LHCN-M2 (cell line): ENCODE measurements around the gene CUTC. TPM values are rescaled to one million over a fixed set of nuclear protein-coding genes. Genes with fewer than 3 reads are reported as not detected.
"Not testable (repeated sequence)": the region's sequence is repeated elsewhere in the genome, so short reads cannot be mapped to it uniquely, and the experiment has no call there.

Experiments
- DNase-seq: peaks from one replicate; pipeline ENCODE4 v3.0.0-alpha.2; 2012; ENCODE audit warnings: low read depth
- total RNA-seq: library from RNA; depleted of rRNA; stranded (reverse); fragments of >200 nt; gene quantifications from 2 replicates; pipeline ENCODE4 v1.2.3, GENCODE V29; 2014

CUTC gene
- total RNA-seq, 1 experiment from 2014 or later, result 20.6 TPM

DNA sequence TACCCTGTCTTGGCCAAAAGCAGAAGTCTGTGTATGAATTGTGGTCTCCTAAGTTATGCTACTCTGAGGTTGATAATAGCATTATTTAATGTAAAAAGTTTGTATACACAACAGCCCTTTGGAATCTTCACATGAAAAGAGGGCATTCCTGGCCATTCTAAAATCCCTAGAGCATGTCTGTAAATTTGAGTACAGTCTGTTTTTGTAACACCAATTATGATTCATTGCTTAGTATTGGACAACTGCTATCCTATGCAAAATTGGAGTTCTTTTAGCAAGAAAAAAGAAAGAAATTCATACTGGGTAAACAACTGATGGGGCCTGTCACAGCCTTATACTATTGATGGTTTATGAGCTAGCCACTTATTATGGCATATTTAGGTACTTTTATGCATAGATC lies 10.2 kb downstream of the CUTC start:
- DNase-seq, result peak; percentile 78

DNA sequence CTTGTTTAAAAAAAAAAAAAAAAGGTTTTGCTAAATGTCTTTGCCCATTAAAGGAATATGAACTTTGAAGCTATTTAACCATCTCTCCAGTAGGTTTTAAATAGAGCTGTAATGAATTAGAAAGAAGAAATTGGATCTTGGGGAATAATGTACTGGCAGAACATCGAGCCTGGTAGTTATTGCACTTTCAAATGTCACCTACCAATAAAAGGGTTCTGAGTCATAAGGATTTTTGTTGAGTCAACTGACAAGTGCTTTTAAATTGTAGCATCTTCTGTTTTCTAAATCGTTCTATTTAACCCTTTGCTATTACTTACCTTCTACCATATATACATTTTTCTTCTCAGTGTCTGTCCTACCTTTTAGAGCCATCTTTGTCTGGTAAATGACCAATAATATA lies 10.7 kb downstream of the CUTC start:
- peak; percentile 65 for DNase-seq

DNA sequence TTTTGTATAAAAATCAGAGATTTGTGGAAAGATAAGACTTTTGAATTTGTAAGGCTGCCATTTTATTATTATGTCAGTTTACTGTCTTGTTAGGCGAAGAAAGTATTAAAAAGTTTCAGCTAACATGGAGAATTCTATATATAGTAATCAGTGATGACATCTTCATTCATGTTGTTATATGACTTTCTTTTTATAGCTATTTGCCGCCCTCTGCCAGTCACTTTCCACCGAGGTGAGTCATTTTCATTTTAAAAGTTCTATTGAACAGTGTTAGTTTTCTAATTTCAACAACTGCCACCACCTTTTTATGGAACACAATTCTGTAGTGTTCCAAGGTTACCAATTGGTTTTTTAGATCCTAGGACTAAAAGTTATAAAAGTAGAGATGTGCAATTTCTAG lies 11.8 kb downstream of the CUTC start:
- DNase-seq, result no peak

DNA sequence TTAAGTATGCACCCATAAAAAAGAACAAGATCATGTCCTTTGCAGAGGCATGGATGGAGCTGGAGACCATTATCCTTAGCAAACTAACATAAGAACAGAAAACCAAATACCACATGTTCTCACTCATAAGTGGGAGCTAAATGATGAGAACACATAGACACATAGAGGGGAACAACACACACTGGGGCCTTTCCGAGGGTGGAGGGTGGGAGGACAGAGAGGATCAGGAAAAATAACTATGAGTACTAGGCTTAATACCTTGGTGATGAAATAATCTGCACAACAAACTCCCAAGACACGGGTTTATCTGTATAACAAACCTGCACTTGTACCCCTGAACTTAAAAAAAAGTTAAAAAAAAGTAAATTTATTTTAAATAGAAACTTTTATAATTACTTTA lies 14.1 kb downstream of the CUTC start:
- DNase-seq, result not testable (repeated sequence)

DNA sequence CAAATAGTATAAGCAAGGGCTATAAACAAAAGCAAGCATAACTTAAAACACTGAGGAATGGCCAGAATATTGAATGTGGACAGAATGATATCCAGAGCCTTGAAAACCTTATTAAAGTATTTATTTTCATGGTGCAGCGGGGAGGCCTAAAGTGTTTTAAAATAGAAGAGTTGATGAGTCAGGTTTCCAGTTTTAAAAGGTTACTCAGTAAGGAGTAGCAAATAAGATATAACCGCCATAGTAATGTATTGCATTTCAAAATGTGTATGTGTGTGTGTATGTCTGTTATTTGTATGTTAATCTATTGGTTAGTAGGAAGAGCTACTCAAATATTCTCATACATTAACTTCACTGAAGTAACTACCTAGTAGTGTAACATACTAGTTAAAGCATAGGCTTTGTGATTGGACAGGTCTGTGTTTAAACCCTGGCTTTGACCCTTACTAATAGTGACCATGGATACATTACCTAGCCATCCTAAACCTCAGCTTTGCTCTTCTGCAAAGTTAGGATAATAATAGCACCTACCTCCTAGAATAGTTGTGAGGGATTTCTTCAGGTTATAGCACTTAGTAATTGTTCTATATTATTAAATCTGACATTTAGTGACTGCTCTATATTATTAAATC lies 16.9 kb downstream of the CUTC start:
- DNase-seq, result no peak

DNA sequence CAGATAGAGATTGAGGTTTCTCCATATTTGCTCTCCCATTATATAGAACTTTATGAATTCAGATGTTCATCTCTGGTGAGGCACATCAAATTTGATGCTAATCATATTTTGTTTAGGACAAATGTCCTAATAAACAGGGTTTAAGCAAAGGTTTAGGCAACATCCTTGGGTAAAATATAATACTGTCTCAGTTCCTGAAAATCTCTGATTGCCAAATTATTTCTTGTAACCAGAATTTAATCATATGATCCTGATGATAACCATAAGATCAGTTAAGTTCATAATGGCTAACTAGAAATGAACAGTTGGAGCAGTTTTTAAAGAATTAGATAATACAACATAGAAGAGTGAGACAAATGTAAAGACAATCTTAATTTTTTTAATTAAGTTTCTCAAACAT lies 18.6 kb downstream of the CUTC start:
- DNase-seq, result no peak

DNA sequence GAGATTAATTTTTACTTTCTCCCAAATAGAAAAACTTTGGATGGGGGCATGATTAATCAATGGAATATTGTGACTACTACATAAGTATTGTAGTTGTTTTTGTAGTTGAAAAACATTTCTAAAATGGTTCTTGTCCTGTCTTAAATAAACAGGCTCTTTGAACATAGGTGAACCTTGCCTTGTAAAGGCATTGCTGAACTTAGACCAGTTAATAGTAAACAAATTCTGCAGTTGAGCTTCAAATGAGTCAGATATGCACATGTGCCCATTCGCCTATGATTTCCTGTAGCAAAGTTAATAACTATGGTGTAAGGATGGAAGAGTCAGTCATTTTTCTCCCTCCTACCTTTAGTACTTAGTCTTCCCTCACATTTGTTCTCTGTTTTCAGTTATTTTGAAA lies 22.6 kb downstream of the CUTC start:
- DNase-seq, result no peak

DNA sequence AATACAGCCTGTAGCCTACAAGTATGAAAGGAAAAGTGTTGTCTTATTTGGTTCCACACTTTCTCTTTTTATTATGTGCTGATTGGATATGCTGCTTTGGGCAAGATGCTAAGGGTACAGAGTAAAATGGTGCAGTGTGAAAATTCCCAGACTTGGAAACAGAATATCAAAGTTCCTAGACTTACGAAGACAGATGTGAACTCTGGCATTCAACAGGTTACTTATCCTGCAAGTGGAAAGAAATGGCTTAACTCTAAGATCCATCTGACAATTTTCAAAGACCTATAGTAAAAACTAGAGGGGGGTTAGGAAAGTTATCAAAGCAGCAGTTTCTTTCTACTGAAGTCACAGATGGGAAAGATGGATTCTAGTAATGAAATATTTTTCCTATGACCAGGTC lies 24.1 kb downstream of the CUTC start:
- DNase-seq, result no peak

DNA sequence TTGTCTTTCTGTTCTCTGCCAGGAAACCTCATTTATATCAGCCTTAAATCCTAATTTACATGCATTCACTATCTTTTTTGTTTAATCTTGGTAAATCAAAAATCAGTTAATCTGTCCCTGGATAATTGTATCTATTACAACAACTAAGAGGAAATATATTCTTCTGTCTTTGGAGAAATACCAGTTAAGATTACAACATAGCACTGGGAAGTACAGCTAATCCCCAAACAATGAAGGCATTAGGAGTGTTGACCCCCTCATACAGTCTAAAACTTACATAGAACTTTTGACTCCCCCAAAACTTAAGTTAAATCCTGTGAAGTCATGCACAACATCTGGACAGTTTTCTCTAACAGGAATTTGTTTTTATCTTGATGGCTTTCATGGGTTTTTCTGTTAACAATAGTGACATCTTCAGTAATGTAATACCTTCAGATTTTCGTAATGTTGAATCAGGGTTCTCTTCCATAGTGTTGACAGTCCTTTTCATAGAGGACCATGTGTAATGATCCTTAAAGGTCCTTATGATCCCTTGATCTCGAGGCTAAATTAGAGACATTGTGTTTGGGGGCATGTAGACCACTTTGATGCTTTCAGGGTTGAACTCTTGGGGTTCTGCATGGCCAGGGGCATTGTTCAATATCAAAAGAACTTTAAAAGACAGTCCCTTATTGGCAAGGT lies 26.3 kb downstream of the CUTC start:
- peak; percentile 63 for DNase-seq

DNA sequence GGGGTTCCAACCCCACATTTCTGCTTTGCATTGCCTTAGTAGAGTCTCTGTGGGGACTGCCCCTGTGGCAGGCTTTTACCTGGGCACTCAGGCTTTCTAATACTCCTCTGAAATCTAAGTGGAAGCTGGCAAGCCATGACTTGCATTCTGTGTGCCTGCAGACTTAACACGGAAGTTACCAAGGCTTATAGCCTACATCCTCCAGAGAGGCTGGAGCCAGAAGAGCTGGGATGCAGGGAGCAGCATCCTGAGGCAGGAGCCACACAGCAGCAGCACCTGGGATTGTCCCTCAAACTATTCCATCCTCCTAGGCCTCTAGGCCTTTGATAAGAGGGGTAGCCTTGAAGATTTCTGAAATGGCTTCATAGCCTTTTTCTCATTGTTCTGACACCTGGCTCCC lies 28.3 kb downstream of the CUTC start:
- no peak for DNase-seq

DNA sequence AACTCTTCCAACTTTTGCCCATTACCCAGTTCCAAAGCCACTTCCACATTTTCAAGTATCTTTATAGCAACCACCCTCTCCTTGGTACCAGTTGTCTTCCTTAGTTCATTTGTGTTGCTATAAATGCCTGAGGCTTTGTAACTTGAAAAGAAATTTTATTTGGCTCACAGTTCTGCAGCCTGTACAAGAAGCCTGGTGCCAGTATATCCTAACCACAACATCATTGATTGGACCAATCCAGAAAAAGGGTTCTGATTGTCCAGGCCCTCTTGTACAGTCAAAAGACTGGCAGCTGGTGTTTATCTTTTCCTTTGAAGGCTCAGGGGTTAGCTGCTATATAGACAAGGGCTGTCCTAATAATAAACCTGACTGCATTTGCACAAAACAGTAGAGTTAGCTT lies 29.3 kb downstream of the CUTC start:
- no peak for DNase-seq

DNA sequence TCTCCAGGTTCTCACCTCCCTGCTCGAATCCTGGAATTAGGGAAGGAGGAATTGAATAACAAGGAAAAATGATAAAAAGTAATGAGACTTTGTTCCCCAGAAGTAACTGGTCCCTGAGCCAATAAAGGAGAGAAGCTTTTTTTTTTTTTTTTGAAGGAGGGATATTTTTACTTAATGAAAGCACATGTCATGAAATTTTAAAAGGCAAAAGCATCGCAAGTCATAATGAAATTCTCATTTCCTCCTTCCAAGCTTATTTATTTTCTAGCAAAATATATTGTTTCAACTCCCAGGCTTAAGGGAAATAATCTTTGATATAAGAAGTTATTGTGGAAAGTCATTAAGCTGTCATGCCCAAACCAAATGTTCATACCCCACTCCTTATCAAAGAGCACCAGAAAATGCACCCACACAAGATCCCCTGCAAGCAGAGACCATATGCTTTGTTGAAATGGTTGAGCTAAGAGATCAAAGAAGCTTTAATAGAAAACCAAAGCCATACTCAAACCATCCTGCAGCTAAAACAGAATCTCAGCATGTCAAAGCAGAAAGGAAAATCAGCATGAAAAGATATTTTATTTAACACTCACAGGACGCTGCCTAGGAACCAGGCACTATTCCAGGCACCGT lies 33.8 kb downstream of the CUTC start:
- DNase-seq, result no peak

DNA sequence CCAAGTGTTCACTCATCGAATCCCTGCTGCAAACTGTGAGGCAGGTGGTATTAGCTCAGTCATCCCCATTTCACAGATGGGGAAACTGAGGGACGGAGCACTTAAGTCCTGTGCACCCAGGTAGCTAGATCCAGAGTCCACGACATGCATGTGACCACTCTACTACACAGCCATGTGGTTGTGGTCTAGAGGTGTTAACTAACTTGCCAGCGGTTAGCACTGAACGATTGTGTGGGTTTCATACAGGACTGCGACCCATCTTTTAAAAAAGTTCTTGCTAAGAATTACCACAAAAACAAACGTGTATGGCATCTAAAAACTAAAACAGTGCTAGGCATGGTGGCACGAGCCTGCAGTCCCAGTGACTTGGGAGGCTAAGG lies 34.3 kb downstream of the CUTC start:
- no peak for DNase-seq

DNA sequence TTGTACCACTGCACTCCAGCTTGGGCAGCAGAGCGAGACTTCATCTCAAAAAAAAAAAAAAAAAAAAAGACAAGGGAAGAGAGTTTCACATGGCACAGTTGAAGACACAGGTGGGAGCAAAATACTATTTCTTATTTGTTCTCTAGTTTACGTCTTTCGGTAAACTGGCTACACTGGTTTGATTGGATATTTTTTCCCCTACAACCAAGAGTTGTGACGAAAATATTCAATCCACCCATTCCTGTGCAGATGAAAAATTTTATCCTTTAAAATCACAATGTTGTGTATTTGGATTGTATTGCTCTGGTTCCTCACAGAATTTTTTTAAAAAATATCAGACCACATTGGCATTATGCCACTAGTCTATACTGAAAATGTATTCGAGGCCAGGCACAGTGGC lies 35.9 kb downstream of the CUTC start:
- DNase-seq, result no peak

DNA sequence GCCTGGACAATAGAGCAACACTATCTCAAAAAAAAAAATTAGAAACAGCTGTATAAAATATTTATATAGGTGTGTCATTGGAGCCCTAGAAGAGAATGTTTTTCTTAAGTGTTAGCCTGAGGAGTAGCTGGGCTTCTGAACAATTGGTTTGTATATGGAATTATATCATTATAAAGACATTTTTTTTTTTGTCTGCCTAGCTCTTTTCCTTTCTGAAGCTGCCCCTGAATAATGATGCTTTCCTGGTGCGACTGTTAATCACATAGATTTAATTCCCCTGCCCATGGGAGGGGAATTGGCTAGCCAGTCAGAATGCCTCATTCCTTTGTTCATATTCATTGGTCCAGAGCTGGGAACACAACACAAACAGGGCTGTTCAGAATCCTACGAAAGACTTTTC lies 36.5 kb downstream of the CUTC start:
- DNase-seq, result peak; percentile 22

DNA sequence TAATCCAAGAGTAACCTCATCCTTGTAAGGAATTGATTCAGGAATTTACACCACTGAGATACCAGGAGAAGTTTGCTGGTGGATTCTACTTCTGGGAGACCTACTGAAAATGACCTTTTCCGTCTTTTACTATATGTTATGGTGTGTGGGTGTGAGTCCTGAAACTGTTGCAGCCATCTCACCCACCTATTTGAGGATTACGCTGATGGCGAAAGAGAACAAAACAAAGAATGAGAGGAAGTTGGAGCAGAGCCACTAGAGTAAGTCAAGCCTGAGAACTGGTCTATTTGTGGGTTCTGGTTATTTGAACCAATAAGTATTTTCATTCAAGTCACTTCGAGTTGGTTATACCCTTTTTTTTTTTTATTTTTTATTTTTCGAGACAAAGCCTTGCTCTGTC lies 37.7 kb downstream of the CUTC start:
- DNase-seq, result no peak

DNA sequence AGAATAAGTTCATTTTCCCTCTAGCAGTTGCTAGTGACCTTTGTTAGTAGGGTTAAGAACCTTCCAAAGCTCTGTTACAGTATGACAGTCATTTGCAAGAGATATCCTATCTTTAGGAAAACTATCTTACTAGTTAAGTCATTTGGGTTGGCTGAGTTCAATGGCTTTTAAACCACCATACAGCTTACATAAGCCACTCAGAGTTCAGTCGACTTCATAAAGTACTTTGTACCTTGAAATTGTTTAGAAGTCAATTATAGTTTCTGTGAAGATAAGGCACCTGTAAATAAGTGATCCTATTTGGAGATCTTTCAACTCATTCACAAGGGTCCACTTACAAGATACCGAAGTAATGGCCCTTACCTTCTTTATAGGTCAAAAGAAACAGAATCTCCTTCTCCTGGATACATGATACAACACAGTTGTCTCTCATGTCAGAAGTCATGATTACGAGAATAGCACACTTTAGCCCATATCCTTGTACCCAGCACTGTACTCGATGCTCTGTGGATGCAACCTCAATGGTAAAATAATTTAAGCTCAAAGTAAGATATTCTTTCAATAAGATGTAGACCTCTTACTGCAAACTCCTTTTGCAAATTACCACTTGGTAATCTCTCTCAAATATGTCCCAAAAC lies 38.5 kb downstream of the CUTC start:
- no peak for DNase-seq

DNA sequence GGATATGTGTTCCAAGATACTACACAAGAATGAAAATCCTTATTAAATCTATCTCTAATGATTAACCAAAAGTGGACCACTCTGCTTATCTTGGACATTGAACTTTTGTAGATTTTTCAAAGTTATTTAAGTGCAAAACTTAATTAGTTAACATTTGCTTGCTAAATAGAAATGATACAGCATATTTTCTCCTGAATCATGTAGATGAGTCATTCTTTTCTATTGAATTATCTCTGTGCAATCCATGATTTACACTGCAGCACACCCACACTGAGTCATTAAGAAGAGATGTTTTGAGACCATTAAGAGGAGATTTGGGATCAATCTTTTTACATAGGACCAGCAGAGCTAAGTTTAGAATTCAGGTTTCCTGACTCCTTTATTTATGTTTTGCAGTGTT lies 43.8 kb downstream of the CUTC start:
- DNase-seq, result peak; percentile 89

DNA sequence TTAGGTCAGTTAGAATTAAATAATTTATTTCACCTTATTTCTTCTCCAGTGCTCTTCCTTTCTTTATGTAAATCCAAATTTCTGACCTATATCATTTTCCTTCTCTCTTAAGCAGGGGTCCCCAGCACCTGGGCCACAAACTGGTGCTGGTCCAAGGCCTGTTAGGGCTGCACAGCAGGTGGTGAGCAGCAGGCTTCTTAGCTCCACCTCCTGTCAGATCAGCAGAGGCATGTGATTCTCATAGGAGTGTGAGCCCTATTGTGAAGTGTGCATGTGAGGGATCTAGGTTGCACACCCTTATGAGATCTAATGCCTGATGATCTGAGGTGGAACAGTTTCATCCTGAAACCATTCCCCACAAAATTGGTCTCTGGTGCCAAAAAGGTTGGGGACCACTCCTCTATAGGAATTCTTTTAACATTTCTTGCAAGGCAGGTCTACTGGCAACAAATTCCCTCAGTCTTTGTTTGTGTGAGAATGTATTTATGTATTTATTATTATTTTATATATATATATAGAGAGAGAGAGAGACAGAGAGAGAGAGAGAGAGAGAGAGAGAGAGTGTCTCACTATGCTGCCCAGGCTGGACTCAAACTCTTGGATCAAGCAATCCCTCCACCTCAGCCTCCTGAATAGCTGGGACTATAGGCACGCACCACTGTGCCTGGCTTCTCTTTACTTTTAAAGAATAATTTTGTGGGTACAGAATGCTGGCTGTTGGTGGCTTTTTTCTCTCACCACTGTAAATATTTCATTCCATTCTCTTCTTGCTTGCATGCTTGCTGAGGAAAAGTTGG lies 46.1 kb downstream of the CUTC start:
- peak; percentile 24 for DNase-seq

DNA sequence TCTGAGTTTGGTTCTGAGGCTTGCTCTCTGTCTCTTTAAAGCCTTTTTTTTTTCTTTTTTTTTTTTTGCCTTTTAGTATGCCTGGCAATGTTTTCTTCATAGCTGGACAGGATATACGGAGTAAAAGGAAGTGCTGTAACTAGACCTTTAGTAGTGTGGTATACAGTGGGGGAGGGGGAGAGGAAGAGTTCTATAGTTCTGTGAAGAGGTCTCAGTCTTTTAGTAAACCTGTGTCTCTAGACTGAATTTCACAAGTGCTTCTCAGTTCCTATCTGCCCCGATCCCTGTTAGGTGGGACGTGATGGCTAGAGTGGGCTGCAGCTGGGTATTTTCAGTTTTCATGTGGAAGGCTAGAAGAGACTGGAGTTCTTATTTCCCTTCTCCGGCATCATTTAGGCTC lies 47.3 kb downstream of the CUTC start:
- peak; percentile 83 for DNase-seq

DNA sequence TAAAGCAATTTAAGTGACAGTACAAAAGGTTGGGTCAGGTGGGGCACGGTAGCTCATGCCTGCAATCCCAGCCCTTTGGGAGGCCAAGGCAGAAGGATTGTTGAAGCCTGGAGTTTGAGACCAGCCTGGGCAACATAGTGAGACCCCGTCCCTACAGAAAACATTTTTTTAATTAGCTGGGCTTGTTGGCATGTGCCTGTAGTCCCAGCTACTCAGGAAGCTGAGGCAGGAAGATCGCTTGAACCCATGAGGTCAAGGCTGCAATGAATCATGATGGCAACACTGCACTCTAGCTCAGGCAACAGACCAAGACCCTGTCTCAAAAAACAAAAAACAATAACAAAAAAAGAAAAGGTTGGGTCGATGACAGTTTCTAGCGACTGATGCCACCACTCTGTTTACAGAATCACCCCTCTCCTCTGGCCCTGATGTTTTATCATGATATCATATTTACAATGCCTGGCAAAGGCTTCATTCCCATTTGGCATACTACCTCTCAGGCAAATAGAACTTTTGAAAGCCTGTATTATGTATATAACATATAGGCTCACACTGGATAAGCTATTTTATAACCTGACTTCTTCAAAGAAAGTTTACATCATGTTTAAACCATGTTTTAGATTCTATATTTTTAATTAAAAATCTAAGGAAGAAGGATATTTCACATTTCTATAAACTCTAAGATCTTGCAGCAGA lies 49.8 kb downstream of the CUTC start:
- DNase-seq, result no peak
